HG03095 (cell line): ENCODE results near the gene ZNF440.
"Not testable (repeated sequence)": the region's sequence is repeated elsewhere in the genome, so short reads cannot be mapped to it uniquely, and the experiment has no call there.

Source experiments
- ATAC-seq: cut with Tn5 transposase; IDR thresholded peaks from one replicate; pipeline ENCODE4 v1.9.1; 2021; ENCODE audit warnings: moderate library complexity; ENCODE audit not compliant: unreplicated experiment

Gene ZNF440

GRCh38 chr19:11814029-11814699, at the start of gene ZNF440:
ZNF440 (plus strand) TSS chr19:11814273; CDS start chr19:11814448, 175 bp downstream.
- peak; percentile 91 for ATAC-seq

- ATAC-seq = peak; percentile 87
Observed at GRCh38 chr19:11766597-11767591, 47.2 kb upstream of the ZNF440 start, which contains the start of gene ZNF441. ZNF441 (plus strand) TSS chr19:11767000; CDS start chr19:11767194, 194 bp downstream.

- no peak for ATAC-seq
Observed at GRCh38 chr19:11767633-11768133, 46.4 kb upstream of the ZNF440 start.

- ATAC-seq = no peak
Observed at GRCh38 chr19:11769995-11770394, 44.1 kb upstream of the ZNF440 start.

GRCh38 chr19:11771520-11771919, 42.6 kb upstream of the ZNF440 start:
- not testable (repeated sequence) for ATAC-seq

GRCh38 chr19:11776669-11777068, 37.4 kb upstream of the ZNF440 start:
- not testable (repeated sequence) for ATAC-seq

GRCh38 chr19:11780431-11781020, 33.5 kb upstream of the ZNF440 start:
- no peak for ATAC-seq

- no peak for ATAC-seq
Observed at GRCh38 chr19:11781295-11782057, 32.6 kb upstream of the ZNF440 start.

- no peak for ATAC-seq
Observed at GRCh38 chr19:11783767-11784166, 30.3 kb upstream of the ZNF440 start.

- ATAC-seq = no peak
Observed at GRCh38 chr19:11784356-11784755, 29.7 kb upstream of the ZNF440 start.

- ATAC-seq = no peak
Observed at GRCh38 chr19:11787536-11787935, 26.5 kb upstream of the ZNF440 start.

GRCh38 chr19:11792942-11793341, 21.1 kb upstream of the ZNF440 start:
- no peak for ATAC-seq

- ATAC-seq = no peak
Observed at GRCh38 chr19:11797491-11797890, 16.6 kb upstream of the ZNF440 start.

GRCh38 chr19:11798391-11799330, 15.4 kb upstream of the ZNF440 start, which contains the start of gene ZNF491:
ZNF491 (plus strand) TSS chr19:11798523; CDS start chr19:11805954, 7,431 bp downstream.
- ATAC-seq = peak; percentile 86

GRCh38 chr19:11806354-11807098, 7.5 kb upstream of the ZNF440 start:
- ATAC-seq = no peak

- no peak for ATAC-seq
Observed at GRCh38 chr19:11807099-11807380, 7.0 kb upstream of the ZNF440 start.

- no peak for ATAC-seq
Observed at GRCh38 chr19:11813703-11814028, 407 bp upstream of the ZNF440 start.

- ATAC-seq = no peak
Observed at GRCh38 chr19:11814700-11815035, 595 bp downstream of the ZNF440 start.
